ENCODE results near the gene FBXO21. TPM values are rescaled to one million over a fixed set of nuclear protein-coding genes. Genes with fewer than 3 reads are reported as not detected.

Gene FBXO21
- total RNA-seq, 2 experiments from 2014 or later = 34.4 to 60.8 TPM

DNA sequence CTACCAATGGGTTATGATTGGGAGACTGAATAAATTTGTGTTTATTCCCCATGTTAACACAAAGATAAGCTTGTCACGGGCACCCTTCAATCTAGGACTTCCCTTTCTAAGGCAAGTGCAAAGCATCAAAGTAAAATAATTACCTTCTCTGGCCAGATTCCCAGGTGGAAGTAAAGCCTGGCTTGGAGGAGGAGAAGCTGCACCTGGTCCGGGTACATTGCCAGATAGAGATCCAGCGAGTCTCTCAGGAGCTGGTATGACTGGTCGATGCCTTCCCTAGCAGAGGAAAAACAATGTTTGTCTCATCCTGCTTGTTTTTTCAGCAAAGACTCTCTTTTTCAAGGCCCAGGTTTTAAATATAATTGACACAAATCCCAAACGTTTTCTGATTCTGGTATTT lies 24.9 kb downstream of the FBXO21 start:
- H3K36me3 ChIP-seq (ENCODE audit: insufficient read depth, low read length) = peaks cover 96% of the 10 kb centered on the region
- no peak overlapping the region for H3K27ac ChIP-seq (ENCODE audit: low read depth, low read length, poor library complexity, severe bottlenecking)
- no peaks in the 10 kb centered on the region for H4K20me1 ChIP-seq (ENCODE audit: insufficient read depth, low read length)
- no peak for DNase-seq (ENCODE audit: low spot score)
- H3K4me2 ChIP-seq (ENCODE audit: low read length) = no peak overlapping the region
- no peaks in the 10 kb centered on the region for H3K9me2 ChIP-seq (ENCODE audit: insufficient read depth, low read length)
- no peak for TF ChIP-seq EZH2phosphoT487 (IDR thresholded peaks at IDR 0.05; ENCODE audit: borderline replicate concordance, low read depth, low read length)
- no peak for TF ChIP-seq CTCF (conservative IDR thresholded peaks at IDR 0.05; ENCODE audit: low read length)
- H3K9me3 ChIP-seq (ENCODE audit: low read length) = no peaks in the 10 kb centered on the region
- no peak overlapping the region for H2AFZ ChIP-seq (ENCODE audit: low read length)
- intact Hi-C loops (cut with micrococcal nuclease; ENCODE audit: unreplicated experiment) = no loop called here
- POLR2A ChIA-PET = no interaction called here
- H3K79me2 ChIP-seq (ENCODE audit: insufficient read depth, low read depth, low read length) = no peaks in the 10 kb centered on the region
- no peak overlapping the region for H3K4me3 ChIP-seq (ENCODE audit: low read depth, low read length, poor library complexity, severe bottlenecking)
- no TSS peak for BruUV-seq (replicated peaks)
- H3K4me1 ChIP-seq (ENCODE audit: insufficient read depth, low read length, poor library complexity, severe bottlenecking) = no peaks in the 10 kb centered on the region
- CTCF ChIA-PET (ENCODE audit: unreplicated experiment) = no interaction called here

DNA sequence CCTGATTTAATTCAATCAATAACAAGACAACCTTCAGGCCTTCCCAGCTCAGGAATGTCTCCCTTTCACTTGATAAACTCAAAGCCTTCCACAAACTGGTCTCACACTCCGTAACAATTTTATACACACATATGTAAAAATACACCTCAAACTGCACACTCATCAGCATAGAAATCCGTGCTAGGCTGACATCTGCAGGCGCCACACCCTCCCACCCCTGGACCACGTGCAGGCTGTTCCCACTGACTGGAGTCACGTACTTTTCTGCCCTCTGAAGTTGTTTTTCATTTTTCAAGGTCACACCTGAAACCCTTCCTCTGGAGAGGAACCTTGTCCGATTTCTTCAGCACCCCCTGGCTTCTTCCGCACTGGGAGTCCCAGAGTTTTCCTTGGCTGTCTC lies 27.6 kb downstream of the FBXO21 start:
- no TSS peak for BruUV-seq (replicated peaks)
- Histone ChIP-seq H3K4me1 (ENCODE audit: insufficient read depth, low read length, poor library complexity, severe bottlenecking) (no peaks in the 10 kb centered on the region), H3K79me2 (ENCODE audit: insufficient read depth, low read depth, low read length) (no peaks in the 10 kb centered on the region), H4K20me1 (ENCODE audit: insufficient read depth, low read length) (no peaks in the 10 kb centered on the region), H3K4me2 (ENCODE audit: low read length) (no peak overlapping the region), H2AFZ (ENCODE audit: low read length) (no peak overlapping the region), H3K9me2 (ENCODE audit: insufficient read depth, low read length) (no peaks in the 10 kb centered on the region), H3K9me3 (ENCODE audit: low read length) (no peaks in the 10 kb centered on the region), H3K27ac (ENCODE audit: low read depth, low read length, poor library complexity, severe bottlenecking) (no peak overlapping the region), H3K4me3 (ENCODE audit: low read depth, low read length, poor library complexity, severe bottlenecking) (no peak overlapping the region), H3K36me3 (ENCODE audit: insufficient read depth, low read length) (peaks cover 97% of the 10 kb centered on the region)
- DNase-seq (ENCODE audit: low spot score) = no peak
- POLR2A ChIA-PET = no interaction called here
- TF ChIP-seq CTCF (conservative IDR thresholded peaks at IDR 0.05; ENCODE audit: low read length) = no peak
- CTCF ChIA-PET (ENCODE audit: unreplicated experiment) = no interaction called here
- intact Hi-C loops (cut with micrococcal nuclease; ENCODE audit: unreplicated experiment) = no loop called here

- Histone ChIP-seq H3K4me1 (ENCODE audit: insufficient read depth, low read length, poor library complexity, severe bottlenecking) (no peaks in the 10 kb centered on the region), H3K27ac (ENCODE audit: low read depth, low read length, poor library complexity, severe bottlenecking) (no peak overlapping the region), H2AFZ (ENCODE audit: low read length) (no peak overlapping the region), H3K4me2 (ENCODE audit: low read length) (no peak overlapping the region), H3K9me2 (ENCODE audit: insufficient read depth, low read length) (no peaks in the 10 kb centered on the region), H3K4me3 (ENCODE audit: low read depth, low read length, poor library complexity, severe bottlenecking) (no peak overlapping the region), H4K20me1 (ENCODE audit: insufficient read depth, low read length) (no peaks in the 10 kb centered on the region), H3K36me3 (ENCODE audit: insufficient read depth, low read length) (peaks cover 97% of the 10 kb centered on the region), H3K79me2 (ENCODE audit: insufficient read depth, low read depth, low read length) (no peaks in the 10 kb centered on the region), H3K9me3 (ENCODE audit: low read length) (no peaks in the 10 kb centered on the region)
- no peak for DNase-seq (ENCODE audit: low spot score)
- intact Hi-C loops (cut with micrococcal nuclease; ENCODE audit: unreplicated experiment) = no loop called here
- POLR2A ChIA-PET = no interaction called here
- no TSS peak for BruUV-seq (replicated peaks)
- TF ChIP-seq EZH2phosphoT487 (IDR thresholded peaks at IDR 0.05; ENCODE audit: borderline replicate concordance, low read depth, low read length) = no peak
- CTCF ChIA-PET (ENCODE audit: unreplicated experiment) = no interaction called here
Observed at GRCh38 chr12:117162167-117162539, 28.1 kb downstream of the FBXO21 start.

All from OCI-LY7 (cell line).